Measurements from ENCODE around the gene TRIM62. TPM values are rescaled to one million over a fixed set of nuclear protein-coding genes. Genes with fewer than 3 reads are reported as not detected.

Gene TRIM62
- total RNA-seq, 1 donor from 2014 or later, result 11.2 TPM

- intact Hi-C loops (cut with micrococcal nuclease), result no loop called here
Observed at GRCh38 chr1:33162141-33162540, 19.7 kb downstream of the TRIM62 start.

- intact Hi-C loops (cut with micrococcal nuclease), result no loop called here
Observed at GRCh38 chr1:33161061-33161681, 20.7 kb downstream of the TRIM62 start.

GRCh38 chr1:33159577-33159976 lies 22.3 kb downstream of the TRIM62 start:
- intact Hi-C loops (cut with micrococcal nuclease), result no loop called here

GRCh38 chr1:33158366-33158765 lies 23.5 kb downstream of the TRIM62 start:
- intact Hi-C loops (cut with micrococcal nuclease), result no loop called here

GRCh38 chr1:33157131-33157530 lies 24.7 kb downstream of the TRIM62 start:
- intact Hi-C loops (cut with micrococcal nuclease), result no loop called here

GRCh38 chr1:33155877-33156538 lies 25.8 kb downstream of the TRIM62 start:
- intact Hi-C loops (cut with micrococcal nuclease), result no loop called here

- intact Hi-C loops (cut with micrococcal nuclease), result no loop called here
Observed at GRCh38 chr1:33153650-33154049, 28.2 kb downstream of the TRIM62 start.

GRCh38 chr1:33152685-33153432 lies 29.0 kb downstream of the TRIM62 start:
- intact Hi-C loops (cut with micrococcal nuclease), result no loop called here

- intact Hi-C loops (cut with micrococcal nuclease), result no loop called here
Observed at GRCh38 chr1:33151116-33151515, 30.7 kb downstream of the TRIM62 start.

- intact Hi-C loops (cut with micrococcal nuclease), result no loop called here
Observed at GRCh38 chr1:33150522-33150921, 31.3 kb downstream of the TRIM62 start.

- intact Hi-C loops (cut with micrococcal nuclease), result loop anchor here (2.0 kb wide), 1 partner anchor 37 kb away; no protein-coding TSS in a partner anchor
Observed at GRCh38 chr1:33149453-33150190, 32.2 kb downstream of the TRIM62 start.

GRCh38 chr1:33148615-33149014 lies 33.2 kb downstream of the TRIM62 start:
- intact Hi-C loops (cut with micrococcal nuclease), result loop anchor here (2.0 kb wide), 1 partner anchor 36 kb away; no protein-coding TSS in a partner anchor

GRCh38 chr1:33147997-33148314 lies 33.9 kb downstream of the TRIM62 start:
- intact Hi-C loops (cut with micrococcal nuclease), result loop anchor here (2.0 kb wide), 1 partner anchor 35 kb away; no protein-coding TSS in a partner anchor

- intact Hi-C loops (cut with micrococcal nuclease), result no loop called here
Observed at GRCh38 chr1:33147275-33147996, 34.4 kb downstream of the TRIM62 start.

GRCh38 chr1:33146003-33146402 lies 35.8 kb downstream of the TRIM62 start:
- intact Hi-C loops (cut with micrococcal nuclease), result no loop called here

- intact Hi-C loops (cut with micrococcal nuclease), result no loop called here
Observed at GRCh38 chr1:33143698-33144097, 38.1 kb downstream of the TRIM62 start.

GRCh38 chr1:33143176-33143575 lies 38.7 kb downstream of the TRIM62 start:
- intact Hi-C loops (cut with micrococcal nuclease), result no loop called here

GRCh38 chr1:33142483-33143064 lies 39.3 kb downstream of the TRIM62 start:
- intact Hi-C loops (cut with micrococcal nuclease), result no loop called here

GRCh38 chr1:33141781-33142180 lies 40.1 kb downstream of the TRIM62 start:
- intact Hi-C loops (cut with micrococcal nuclease), result no loop called here

GRCh38 chr1:33141216-33141615 lies 40.6 kb downstream of the TRIM62 start:
- intact Hi-C loops (cut with micrococcal nuclease), result no loop called here

All from T-helper 2 cell treated with Interferon-gamma antibody and Interleukin-4, amounts not matched to agents 100 ng/mL and 5 ng/mL, for 36 hours (primary cell).